GM12892 (cell line): ENCODE results near the gene CFAP161.

ENCODE experiments used
- POLR2A ChIP-seq: IDR thresholded peaks from 2 replicates; pipeline ENCODE4 v1.6.1; 2011; ENCODE audit warnings: low read depth, low read length, control low read depth
- POLR2AphosphoS5 ChIP-seq: IDR thresholded peaks from 2 replicates; pipeline ENCODE4 v1.6.1; 2011; ENCODE audit warnings: low read depth, low read length, control low read depth
- TAF1 ChIP-seq: IDR thresholded peaks from 2 replicates; pipeline ENCODE4 v1.6.1; 2011; ENCODE audit warnings: low read depth, mild to moderate bottlenecking, control low read depth, low read length, borderline replicate concordance

- TF ChIP-seq POLR2AphosphoS5 (no peak), POLR2A (no peak), TAF1 (no peak)
These were observed 41.4 kb downstream of the CFAP161 start for GRCh38 chr15:81175496-81175895.
